ENCODE results near the gene CYRIA. TPM values are rescaled to one million over a fixed set of nuclear protein-coding genes. Genes with fewer than 3 reads are reported as not detected.

The CYRIA gene
- total RNA-seq, 4 donors from 2014 or later, result 0.42 to 5.1 (median 1.8) TPM

DNA sequence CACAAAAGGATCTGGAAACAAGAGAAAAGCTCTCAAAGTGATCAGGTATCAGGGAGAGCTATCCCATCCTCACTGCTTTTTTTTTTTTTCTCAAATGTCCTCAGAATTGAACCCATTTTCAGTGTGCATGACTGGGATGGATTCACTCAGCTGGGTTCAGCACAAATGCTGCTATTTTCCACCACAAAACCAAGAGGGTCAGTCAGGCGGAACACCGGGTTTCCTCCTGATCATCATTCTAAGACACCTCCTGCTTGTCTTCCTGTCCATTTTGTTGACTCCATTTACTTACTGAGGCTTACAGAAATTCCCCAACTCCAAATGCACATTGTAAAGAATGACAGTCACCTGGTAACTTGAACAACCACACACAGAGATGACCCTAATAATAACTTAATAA is 39.9 kb downstream of the CYRIA start:
- Histone ChIP-seq H3K27me3 (no peaks in the 10 kb centered on the region), H3K9me3 (no peaks in the 10 kb centered on the region), H3K4me1 (peaks cover 2 to 72% (median 13%) of the 10 kb centered on the region in 3 donors), H3K36me3 (peaks cover 0 to 11% (median 0%) of the 10 kb centered on the region in 3 donors), H3K4me3 (no peak overlapping the region), H3K27ac (peak overlapping the region in 3 of 4 donors; percentile 28 to 81 (median 59))
- no peak for DNase-seq
- TF ChIP-seq, protein P1, sequence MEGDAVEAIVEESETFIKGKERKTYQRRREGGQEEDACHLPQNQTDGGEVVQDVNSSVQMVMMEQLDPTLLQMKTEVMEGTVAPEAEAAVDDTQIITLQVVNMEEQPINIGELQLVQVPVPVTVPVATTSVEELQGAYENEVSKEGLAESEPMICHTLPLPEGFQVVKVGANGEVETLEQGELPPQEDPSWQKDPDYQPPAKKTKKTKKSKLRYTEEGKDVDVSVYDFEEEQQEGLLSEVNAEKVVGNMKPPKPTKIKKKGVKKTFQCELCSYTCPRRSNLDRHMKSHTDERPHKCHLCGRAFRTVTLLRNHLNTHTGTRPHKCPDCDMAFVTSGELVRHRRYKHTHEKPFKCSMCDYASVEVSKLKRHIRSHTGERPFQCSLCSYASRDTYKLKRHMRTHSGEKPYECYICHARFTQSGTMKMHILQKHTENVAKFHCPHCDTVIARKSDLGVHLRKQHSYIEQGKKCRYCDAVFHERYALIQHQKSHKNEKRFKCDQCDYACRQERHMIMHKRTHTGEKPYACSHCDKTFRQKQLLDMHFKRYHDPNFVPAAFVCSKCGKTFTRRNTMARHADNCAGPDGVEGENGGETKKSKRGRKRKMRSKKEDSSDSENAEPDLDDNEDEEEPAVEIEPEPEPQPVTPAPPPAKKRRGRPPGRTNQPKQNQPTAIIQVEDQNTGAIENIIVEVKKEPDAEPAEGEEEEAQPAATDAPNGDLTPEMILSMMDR (IDR thresholded peaks at IDR 0.05), result no peak
- TF ChIP-seq POLR2A (IDR thresholded peaks at IDR 0.05), result no peak
- 70 to 100% methylated on average over 2 of the region's 2 CpGs for WGBS, 2 donors
- intact Hi-C loops (cut with DNase I), result no loop called here

DNA sequence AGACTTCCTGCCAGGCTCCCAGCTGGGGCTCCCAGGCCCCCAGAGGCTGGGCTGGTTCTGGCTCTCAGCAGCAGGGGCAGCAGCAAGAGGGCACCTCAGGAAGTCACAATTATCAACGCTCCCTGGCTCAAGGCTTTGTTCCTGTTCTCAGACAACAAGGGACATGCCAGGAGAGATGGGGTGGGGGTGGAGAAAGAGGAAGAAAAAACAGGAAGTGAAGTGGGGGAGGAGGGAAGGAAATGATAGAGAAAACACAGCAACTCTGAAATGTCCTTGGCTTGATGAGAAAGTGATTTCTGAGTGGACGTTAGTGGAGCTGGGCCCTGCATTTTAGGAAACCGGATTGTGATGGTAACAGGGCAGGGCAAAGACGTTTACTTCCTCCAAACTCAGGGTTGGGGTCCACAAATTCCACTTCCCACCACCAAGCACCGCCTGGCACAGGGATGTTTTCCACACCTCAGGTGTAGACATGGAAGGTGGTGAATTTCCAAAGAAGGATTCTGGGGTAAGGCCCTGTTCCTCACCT is 40.4 kb downstream of the CYRIA start:
- H3K36me3 ChIP-seq, result peaks cover 0 to 11% (median 0%) of the 10 kb centered on the region in 3 donors
- peak overlapping the region in 3 of 4 donors; percentile 55 to 81 (median 59) for H3K27ac ChIP-seq
- TF ChIP-seq, protein P1 (IDR thresholded peaks at IDR 0.05), result no peak
- TF ChIP-seq POLR2A (IDR thresholded peaks at IDR 0.05), result no peak
- no peaks in the 10 kb centered on the region for H3K27me3 ChIP-seq
- peaks cover 2 to 77% (median 13%) of the 10 kb centered on the region in 3 donors for H3K4me1 ChIP-seq
- 53 to 58% methylated on average over 4 to 5 of the region's 5 CpGs for WGBS, 2 donors
- intact Hi-C loops (cut with DNase I), result no loop called here
- H3K9me3 ChIP-seq, result no peaks in the 10 kb centered on the region
- no peak for DNase-seq
- no peak overlapping the region for H3K4me3 ChIP-seq

GRCh38 chr2:16624436-16624780 is 41.2 kb downstream of the CYRIA start:
- intact Hi-C loops (cut with DNase I), result no loop called here
- Histone ChIP-seq H3K9me3 (no peaks in the 10 kb centered on the region), H3K4me1 (peaks cover 2 to 79% (median 13%) of the 10 kb centered on the region in 3 donors), H3K27ac (peak overlapping the region in 2 of 4 donors; percentile 55 to 59), H3K4me3 (no peak overlapping the region), H3K27me3 (no peaks in the 10 kb centered on the region), H3K36me3 (peaks cover 0 to 17% (median 0%) of the 10 kb centered on the region in 3 donors)
- no peak for TF ChIP-seq POLR2A (IDR thresholded peaks at IDR 0.05)
- TF ChIP-seq, protein P1 (IDR thresholded peaks at IDR 0.05), result no peak
- 45 to 91% methylated on average over 1 of the region's 1 CpG for WGBS, 2 donors
- DNase-seq, result no peak

DNA sequence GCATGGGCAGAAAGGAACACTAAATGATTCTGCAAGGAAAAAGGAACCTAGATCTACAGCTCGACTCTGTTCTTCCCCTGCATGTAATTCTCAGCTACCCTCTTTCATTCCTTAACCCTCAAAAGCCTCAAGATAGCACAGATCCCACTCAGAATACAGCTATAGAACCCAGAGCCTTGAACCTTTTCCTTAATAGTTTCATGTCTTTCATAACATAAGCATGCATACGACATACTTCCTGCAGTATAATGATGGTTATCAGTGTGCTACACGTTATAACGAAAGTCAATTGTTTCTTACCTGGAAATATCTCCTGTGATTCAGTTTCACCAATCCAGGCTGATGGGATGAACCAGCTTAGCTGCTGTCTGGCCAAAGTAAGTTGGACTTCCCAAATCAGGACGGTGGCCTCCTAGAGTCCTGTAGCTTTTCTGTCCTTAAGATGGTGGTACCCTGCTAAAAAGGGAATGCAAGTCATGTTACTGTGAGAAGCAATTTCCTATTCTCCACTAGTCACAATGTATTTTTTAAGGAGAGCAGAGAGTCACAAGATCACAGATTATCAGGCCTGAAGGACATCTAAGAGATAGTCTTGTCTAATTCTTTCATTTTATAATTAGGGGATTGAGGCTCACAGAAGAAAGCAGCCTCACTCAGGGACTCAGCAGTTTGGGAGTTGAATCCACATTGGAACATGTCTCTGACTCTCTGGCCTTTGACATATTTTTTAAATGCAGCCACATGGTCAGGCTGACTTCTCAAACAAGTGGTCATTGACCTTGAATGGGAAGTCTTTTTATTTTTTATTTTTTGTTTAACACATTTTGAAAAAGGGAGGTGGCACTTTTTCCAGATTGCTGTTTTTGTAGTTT is 41.8 kb downstream of the CYRIA start:
- TF ChIP-seq, protein P1 (IDR thresholded peaks at IDR 0.05), result no peak
- TF ChIP-seq POLR2A (IDR thresholded peaks at IDR 0.05), result no peak
- intact Hi-C loops (cut with DNase I), result no loop called here
- Histone ChIP-seq H3K9me3 (no peaks in the 10 kb centered on the region), H3K36me3 (peaks cover 0 to 23% (median 0%) of the 10 kb centered on the region in 3 donors), H3K27me3 (no peaks in the 10 kb centered on the region), H3K4me1 (peaks cover 2 to 77% (median 13%) of the 10 kb centered on the region in 3 donors), H3K4me3 (no peak overlapping the region), H3K27ac (peak overlapping the region in 2 of 4 donors; percentile 56 to 59)
- 70 to 74% methylated on average over 5 of the region's 5 CpGs for WGBS, 2 donors
- no peak for DNase-seq

DNA sequence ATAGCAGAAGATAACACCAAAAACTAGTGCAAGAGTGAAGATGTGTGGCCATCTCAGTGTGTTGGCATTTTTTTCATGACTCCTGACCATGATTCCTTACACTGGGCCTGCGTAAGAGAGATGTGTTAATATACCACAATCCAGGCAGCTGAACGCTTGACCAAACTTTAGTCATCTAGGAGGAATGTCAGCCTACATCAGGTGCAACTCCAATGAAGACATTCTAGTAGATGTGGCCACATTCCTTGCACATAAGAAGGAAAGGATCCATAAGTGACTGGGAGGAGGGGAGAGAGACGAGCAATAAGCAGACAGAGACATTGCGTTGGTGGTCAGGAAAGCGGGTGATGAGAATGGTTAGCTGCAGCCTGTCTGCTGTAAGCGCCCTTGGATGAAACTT is 42.6 kb downstream of the CYRIA start:
- intact Hi-C loops (cut with DNase I), result no loop called here
- DNase-seq, result no peak
- TF ChIP-seq POLR2A (IDR thresholded peaks at IDR 0.05), result no peak
- TF ChIP-seq, protein P1 (IDR thresholded peaks at IDR 0.05), result no peak
- no peak overlapping the region for H3K4me3 ChIP-seq
- 86% methylated on average over 6 of the region's 6 CpGs for WGBS, 2 donors
- H3K27ac ChIP-seq, result peak overlapping the region in 1 of 4 donors; percentile 56
- peaks cover 0 to 28% (median 0%) of the 10 kb centered on the region in 3 donors for H3K36me3 ChIP-seq
- peaks cover 2 to 79% (median 14%) of the 10 kb centered on the region in 3 donors for H3K4me1 ChIP-seq
- H3K9me3 ChIP-seq, result no peaks in the 10 kb centered on the region
- no peaks in the 10 kb centered on the region for H3K27me3 ChIP-seq
